ENCODE data around the gene ZNF181. TPM values are rescaled to one million over a fixed set of nuclear protein-coding genes. Genes with fewer than 3 reads are reported as not detected.

The ZNF181 gene
- total RNA-seq (2022; extraction: Qiagen RNA extraction): 8.3 to 12.6 TPM (median 10.8 TPM) in 5 replicates

DNA sequence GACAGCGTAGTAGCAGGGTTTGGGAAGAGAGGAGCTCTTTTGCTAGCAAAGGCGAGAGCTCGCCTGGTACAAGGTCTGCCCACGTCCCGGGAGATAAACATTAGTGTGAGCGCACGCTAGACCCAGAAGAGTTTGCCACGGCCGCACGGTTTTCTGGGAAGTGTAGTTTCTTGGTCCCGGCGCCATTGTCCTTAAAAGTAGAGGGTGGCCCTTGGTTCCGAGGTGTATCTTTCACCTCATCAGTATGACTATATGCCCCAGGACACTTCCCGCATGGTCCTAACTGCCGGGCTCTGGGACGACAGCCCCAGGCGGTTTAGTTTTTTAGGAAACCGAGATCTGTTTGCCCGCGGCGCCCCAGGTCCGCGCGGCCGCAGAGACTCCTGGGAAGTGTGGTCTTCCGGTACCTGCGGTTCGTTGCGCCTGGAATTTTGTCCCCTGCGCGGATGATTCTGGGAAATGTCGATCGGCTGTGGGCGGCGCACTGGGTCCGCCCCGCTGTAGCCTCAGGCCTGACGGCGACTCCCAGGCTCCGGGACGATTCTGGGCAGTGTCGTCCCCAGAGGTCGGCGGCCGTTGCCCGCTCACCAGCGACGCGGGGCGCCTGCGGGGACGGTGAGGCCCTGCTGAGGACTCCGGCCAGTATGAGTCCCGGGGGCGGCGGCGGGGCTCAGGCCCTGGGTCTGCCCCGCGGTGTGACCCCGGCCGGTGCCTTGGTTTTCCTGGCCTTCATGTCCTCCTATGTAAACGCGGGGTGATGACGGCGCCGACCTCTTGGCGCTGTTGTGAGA lies at the start of gene ZNF181:
ZNF181 (plus strand) TSS at position 498 of the 791 bp plus-strand sequence. CDS start 795 bp downstream, outside the sequence.

DNA sequence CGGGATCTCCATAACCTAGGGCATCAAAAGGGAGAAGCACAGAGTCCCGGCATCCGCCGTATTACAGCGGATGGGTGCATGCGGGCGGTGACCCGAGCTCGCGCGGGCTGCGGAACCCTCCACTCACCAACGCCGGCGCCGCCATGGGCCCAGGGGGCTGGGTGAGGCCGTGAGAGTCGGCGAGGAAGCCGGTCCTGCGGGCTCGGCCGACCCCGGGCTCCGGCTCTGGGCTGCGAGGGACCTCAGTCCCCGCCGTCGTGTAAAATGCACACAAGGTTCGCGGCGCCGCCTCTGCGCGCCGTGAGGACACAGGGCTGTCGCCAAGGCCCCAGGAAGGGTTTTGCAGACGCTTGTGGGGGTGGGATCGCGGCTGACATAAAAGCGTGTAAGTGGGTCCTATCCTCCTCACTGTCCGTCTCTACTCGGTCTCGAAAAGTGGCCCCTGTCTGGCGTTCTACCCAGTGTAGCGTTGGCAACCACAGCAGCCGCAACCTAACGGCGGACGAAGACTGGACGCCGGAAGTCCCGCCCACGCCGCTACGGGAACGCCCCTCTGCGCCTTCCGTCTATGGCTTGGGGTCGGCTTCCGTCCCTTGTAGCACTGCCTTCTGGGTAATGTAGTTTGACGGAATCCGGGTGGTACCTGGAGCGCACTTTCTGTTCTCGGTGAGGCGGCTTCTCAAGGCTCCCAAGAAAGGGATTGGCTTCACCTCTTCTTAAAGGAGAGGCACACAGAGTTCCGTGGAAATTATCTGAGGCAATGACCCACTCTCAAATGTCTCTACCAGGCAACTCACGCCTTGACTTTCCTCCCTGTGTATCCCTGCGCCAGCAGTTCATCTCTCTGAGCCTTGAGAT lies 38.9 kb downstream of the ZNF181 start, which contains the start of gene ZNF599:
ZNF599 (minus strand) TSS at position 519 of the 858 bp plus-strand sequence; CDS start at position 145, 374 bp downstream.

Other genes with a start within 250 kb of the ZNF181 start
- 0.21 TPM in 1 of 5 replicates, not detected in the others for gene SCGB2B2, start 57.1 kb upstream of the ZNF181 start, total RNA-seq (2022; extraction: Qiagen RNA extraction)
- gene ZNF302, start 56.6 kb upstream of the ZNF181 start, total RNA-seq (2022; extraction: Qiagen RNA extraction): 15.0 to 16.9 TPM (median 16.5 TPM) in 5 replicates
- gene ZNF599, start 39.0 kb downstream of the ZNF181 start, total RNA-seq (2022; extraction: Qiagen RNA extraction): 1.9 to 3.3 TPM (median 2.9 TPM) in 5 replicates
- gene ZNF30, start 192.7 kb downstream of the ZNF181 start, total RNA-seq (2022; extraction: Qiagen RNA extraction): 4.1 to 6.4 TPM (median 5.0 TPM) in 5 replicates
- gene ZNF792, start 230.0 kb downstream of the ZNF181 start, total RNA-seq (2022; extraction: Qiagen RNA extraction): 1.4 to 2.0 TPM (median 1.8 TPM) in 5 replicates

Measured in A549 treated with Mapracorat at 1 μM for 4 hours (cell line).